MCF 10A (cell line): ENCODE results near the gene MRPL36. TPM values are rescaled to one million over a fixed set of nuclear protein-coding genes. Genes with fewer than 3 reads are reported as not detected.

Experiments
- BruUV-seq: library from RNA; stranded (reverse); fragments of 400-500 nt; replicated peaks from 2 replicates; lab custom pipeline; 2021; lab: Mats Ljungman, UMichigan
- CTCF ChIA-PET: fragments of 300-600 bp; sonication (Branson Sonifier 250); formaldehyde crosslinking; extraction: SDS; loops from one replicate; lab custom pipeline; 2021; ENCODE audit warnings: antibody characterized with exemption, inconsistent platforms; lab: Yijun Ruan, JAX
- POLR2A ChIA-PET: fragments of 300-600, 350-650 bp; sonication (Branson Sonifier 250); formaldehyde crosslinking; extraction: SDS; loops from one replicate; lab custom pipeline; 2020; ENCODE audit warnings: antibody characterized with exemption, inconsistent platforms; lab: Yijun Ruan, JAX
- DNase-seq: peaks from one replicate; pipeline ENCODE4 v3.0.0-alpha.2; 2018; ENCODE audit not compliant: unreplicated experiment
- H3K27ac Mint-ChIP-seq: one replicate; pipeline ENCODE4 v1.8.0; 2022; ENCODE audit warnings: mild to moderate bottlenecking, low read depth, mixed read lengths; ENCODE audit not compliant: unreplicated experiment
- H3K27me3 Mint-ChIP-seq: one replicate; pipeline ENCODE4 v1.8.0; 2022; ENCODE audit warnings: mixed read lengths; ENCODE audit not compliant: insufficient read depth, unreplicated experiment
- H3K36me3 Mint-ChIP-seq: one replicate; pipeline ENCODE4 v1.8.0; 2022; ENCODE audit warnings: mild to moderate bottlenecking, moderate library complexity, mixed read lengths; ENCODE audit not compliant: insufficient read depth, unreplicated experiment
- H3K4me1 Mint-ChIP-seq: one replicate; pipeline ENCODE4 v1.8.0; 2022; ENCODE audit warnings: mixed read lengths; ENCODE audit not compliant: insufficient read depth, unreplicated experiment
- H3K4me3 Mint-ChIP-seq: one replicate; pipeline ENCODE4 v1.8.0; 2022; ENCODE audit warnings: mild to moderate bottlenecking, moderate library complexity, mixed read lengths; ENCODE audit not compliant: unreplicated experiment
- H3K9me3 Mint-ChIP-seq: one replicate; pipeline ENCODE4 v1.8.0; 2022; ENCODE audit warnings: mixed read lengths; ENCODE audit not compliant: unreplicated experiment
- intact Hi-C: fragments of 100-400 bp; cut with micrococcal nuclease; formaldehyde crosslinking; loops from 2 replicates; pipeline ENCODE4 v1.14.1; 2022
- total RNA-seq: library from RNA; stranded (reverse); gene quantifications from 2 replicates; pipeline ENCODE4 v1.2.3, GENCODE V29; 2022
- TF ChIP-seq, protein P1 (sequence below): fragments of 200-600 bp; IDR thresholded peaks from one replicate; pipeline ENCODE4 v1.8.0; 2022; ENCODE audit warnings: antibody characterized with exemption, mild to moderate bottlenecking; ENCODE audit not compliant: unreplicated experiment

MRPL36 gene
- total RNA-seq, 1 experiment from 2014 or later = 101 TPM

- TF ChIP-seq, protein P1, sequence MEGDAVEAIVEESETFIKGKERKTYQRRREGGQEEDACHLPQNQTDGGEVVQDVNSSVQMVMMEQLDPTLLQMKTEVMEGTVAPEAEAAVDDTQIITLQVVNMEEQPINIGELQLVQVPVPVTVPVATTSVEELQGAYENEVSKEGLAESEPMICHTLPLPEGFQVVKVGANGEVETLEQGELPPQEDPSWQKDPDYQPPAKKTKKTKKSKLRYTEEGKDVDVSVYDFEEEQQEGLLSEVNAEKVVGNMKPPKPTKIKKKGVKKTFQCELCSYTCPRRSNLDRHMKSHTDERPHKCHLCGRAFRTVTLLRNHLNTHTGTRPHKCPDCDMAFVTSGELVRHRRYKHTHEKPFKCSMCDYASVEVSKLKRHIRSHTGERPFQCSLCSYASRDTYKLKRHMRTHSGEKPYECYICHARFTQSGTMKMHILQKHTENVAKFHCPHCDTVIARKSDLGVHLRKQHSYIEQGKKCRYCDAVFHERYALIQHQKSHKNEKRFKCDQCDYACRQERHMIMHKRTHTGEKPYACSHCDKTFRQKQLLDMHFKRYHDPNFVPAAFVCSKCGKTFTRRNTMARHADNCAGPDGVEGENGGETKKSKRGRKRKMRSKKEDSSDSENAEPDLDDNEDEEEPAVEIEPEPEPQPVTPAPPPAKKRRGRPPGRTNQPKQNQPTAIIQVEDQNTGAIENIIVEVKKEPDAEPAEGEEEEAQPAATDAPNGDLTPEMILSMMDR = no peak
- no peaks in the 10 kb centered on the region for H3K4me1 Mint-ChIP-seq
- H3K27ac Mint-ChIP-seq = no peak overlapping the region
- BruUV-seq = no TSS peak
- peaks cover 7% of the 10 kb centered on the region for H3K9me3 Mint-ChIP-seq
- no peaks in the 10 kb centered on the region for H3K36me3 Mint-ChIP-seq
- no peaks in the 10 kb centered on the region for H3K27me3 Mint-ChIP-seq
- DNase-seq = no peak
- no peak overlapping the region for H3K4me3 Mint-ChIP-seq
- ChIA-PET POLR2A (interaction anchor here (1.2 to 1.7 kb wide), 2 partner anchors 123 to 212 kb away, joined by 3 to 5 read pairs; no protein-coding TSS in a partner anchor), CTCF (interaction anchor here (0.6 to 2.8 kb wide), 15 partner anchors 9 to 983 kb away, joined by 3 to 21 read pairs (median 3); no protein-coding TSS in a partner anchor)
- intact Hi-C loops = loop anchor here (1.0 to 2.0 kb wide), 4 partner anchors 254 to 984 kb away; no protein-coding TSS in a partner anchor
Observed at GRCh38 chr5:1762883-1763547, 36.6 kb downstream of the MRPL36 start.

DNA sequence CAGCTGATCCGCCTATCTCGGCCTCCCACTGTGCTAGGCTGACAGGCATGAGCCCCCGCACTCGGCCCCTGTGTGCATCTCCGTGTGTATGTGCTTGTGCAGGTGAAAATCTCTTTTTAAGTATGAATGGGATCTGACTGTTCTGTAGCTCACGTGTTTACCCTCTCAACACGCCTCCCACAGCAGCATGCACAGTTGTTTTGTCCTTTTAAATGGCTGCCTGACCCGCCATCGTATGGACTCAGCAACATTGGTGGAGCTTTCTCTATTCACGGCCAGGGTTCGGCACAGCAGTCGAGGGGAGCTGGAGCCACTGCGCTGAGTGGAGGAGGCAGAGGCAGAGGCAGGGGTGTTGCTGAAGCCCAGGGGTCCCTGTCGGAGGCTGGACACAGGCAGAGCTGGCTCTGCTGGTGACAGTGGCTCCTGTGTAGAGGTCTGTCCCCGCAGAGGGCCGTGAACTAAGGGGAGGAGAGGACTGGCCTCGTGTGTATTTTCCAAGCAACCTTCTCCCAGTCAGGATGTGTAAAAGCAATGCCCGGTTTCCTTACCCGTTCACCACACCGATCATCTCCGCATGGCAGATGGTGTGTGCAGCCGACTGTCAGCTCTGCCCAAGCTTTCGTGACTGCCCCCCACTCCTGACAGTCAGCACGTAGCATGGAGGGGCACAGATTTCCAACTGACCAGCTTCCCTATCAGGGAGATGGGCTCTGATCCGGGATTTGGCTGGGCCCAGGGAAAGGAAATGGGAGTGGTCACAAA is 37.3 kb downstream of the MRPL36 start:
- Mint-ChIP-seq H3K27ac (no peak overlapping the region), H3K9me3 (peaks cover 7% of the 10 kb centered on the region), H3K27me3 (peaks cover 2% of the 10 kb centered on the region), H3K4me3 (no peak overlapping the region), H3K4me1 (no peaks in the 10 kb centered on the region), H3K36me3 (no peaks in the 10 kb centered on the region)
- BruUV-seq = no TSS peak
- ChIA-PET CTCF (interaction anchor here (0.6 to 2.8 kb wide), 13 partner anchors 8 to 990 kb away, joined by 3 to 21 read pairs (median 3); no protein-coding TSS in a partner anchor), POLR2A (no interaction called here)
- intact Hi-C loops = loop anchor here (2.0 kb wide), 2 partner anchors 276 to 984 kb away; no protein-coding TSS in a partner anchor
- TF ChIP-seq, protein P1 = no peak
- no peak for DNase-seq

- Mint-ChIP-seq H3K27me3 (peaks cover 11% of the 10 kb centered on the region), H3K4me1 (no peaks in the 10 kb centered on the region), H3K9me3 (peaks cover 7% of the 10 kb centered on the region), H3K27ac (no peak overlapping the region), H3K36me3 (no peaks in the 10 kb centered on the region), H3K4me3 (no peak overlapping the region)
- TF ChIP-seq, protein P1 = no peak
- DNase-seq = no peak
- ChIA-PET POLR2A (no interaction called here), CTCF (interaction anchor here (1.1 kb wide), 1 partner anchor 40 kb away, joined by 8 read pairs; no protein-coding TSS in a partner anchor)
- no TSS peak for BruUV-seq
- intact Hi-C loops = no loop called here
Observed at GRCh38 chr5:1761453-1761755, 38.2 kb downstream of the MRPL36 start.
